GM19468 (cell line): ENCODE results near the gene ZNF205.

Source experiments
- ATAC-seq: cut with Tn5 transposase; IDR thresholded peaks from one replicate; pipeline ENCODE4 v1.9.1; 2021; ENCODE audit warnings: mild to moderate bottlenecking, moderate library complexity, moderate number of reproducible peaks; ENCODE audit not compliant: unreplicated experiment; ENCODE audit errors: extremely low read depth

Gene ZNF205

GRCh38 chr16:3145660-3146059 is 33.3 kb downstream of the ZNF205 start:
- ATAC-seq = no peak

DNA sequence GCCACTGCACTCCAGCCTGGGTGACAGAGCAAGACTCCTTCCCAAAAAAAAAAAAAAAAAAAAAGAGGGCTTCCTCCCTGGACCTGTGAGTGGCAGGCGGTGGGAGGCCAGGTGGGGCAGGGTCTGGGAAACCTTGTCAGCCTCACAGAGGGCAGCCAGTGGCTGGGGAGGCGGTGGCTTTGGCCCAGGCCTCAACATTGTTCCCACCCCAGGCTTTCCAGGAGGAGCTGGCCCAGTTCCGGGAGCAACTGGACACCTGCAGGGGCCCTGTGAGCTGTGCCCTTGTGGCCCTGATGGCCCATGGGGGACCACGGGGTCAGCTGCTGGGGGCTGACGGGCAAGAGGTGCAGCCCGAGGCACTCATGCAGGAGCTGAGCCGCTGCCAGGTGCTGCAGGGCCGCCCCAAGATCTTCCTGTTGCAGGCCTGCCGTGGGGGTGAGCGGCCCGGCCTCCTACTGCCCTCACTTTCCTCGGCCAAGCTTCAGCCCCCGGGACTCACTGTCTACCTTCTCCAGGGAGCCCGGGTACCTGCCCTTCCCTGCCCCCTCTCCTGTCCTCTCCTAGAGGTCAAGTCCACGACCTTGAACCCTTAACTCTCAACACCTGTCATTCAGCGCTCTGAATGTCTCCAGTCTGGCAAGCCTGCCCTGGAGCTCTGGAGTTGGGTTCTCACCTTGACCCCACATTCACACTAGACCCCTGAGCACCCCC is 34.8 kb downstream of the ZNF205 start:
- no peak for ATAC-seq

DNA sequence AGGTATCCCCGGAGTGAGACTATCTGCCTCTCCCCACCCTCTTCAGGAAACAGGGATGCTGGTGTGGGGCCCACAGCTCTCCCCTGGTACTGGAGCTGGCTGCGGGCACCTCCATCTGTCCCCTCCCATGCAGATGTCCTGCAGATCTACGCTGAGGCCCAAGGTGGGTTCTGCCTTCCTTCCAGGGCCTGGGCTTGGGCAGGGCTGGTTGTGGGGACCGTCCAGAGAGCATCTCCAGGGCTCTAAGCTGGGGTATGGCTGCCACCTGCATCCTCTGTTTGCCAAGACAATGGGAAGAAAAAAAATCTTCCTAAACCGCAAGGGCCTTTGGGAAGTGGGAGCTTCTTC is 35.3 kb downstream of the ZNF205 start:
- ATAC-seq = no peak

GRCh38 chr16:3148256-3149192 is 36.1 kb downstream of the ZNF205 start:
- no peak for ATAC-seq

- no peak for ATAC-seq
Observed at GRCh38 chr16:3149193-3149530, 36.8 kb downstream of the ZNF205 start.

DNA sequence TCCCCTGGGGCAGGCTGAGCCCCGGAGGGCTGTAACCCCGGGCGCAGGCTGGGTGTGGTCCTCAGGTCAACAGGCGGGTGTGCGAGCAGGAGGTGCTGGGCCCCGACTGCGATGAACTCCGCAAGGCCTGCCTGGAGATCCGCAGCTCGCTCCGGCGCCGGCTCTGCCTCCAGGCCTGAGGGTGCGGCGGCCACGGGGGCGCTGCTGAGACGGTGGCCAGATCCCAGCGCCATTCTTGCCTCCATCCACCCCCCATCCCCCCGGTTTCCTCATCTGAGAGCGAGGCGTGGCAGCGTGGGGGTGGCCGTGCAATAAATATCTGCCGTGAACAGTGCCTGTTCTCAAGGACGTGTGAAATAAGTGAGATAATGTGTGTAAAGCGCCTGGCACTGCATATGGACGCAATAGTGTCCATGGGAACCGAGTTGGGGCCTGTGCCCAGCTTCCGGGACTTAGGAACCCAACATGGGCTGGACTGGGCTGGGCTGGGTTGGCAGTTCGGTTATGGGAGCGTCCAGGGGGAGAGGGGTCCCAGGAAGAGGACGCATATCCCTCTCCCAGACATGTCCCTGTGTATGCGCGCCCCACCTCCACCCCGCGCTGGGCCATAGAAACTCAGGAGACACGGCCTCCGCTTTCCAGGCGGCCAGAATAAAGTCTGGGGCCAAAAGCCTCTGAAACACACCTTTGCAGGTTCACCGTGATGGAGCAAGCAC is 37.4 kb downstream of the ZNF205 start:
- no peak for ATAC-seq

DNA sequence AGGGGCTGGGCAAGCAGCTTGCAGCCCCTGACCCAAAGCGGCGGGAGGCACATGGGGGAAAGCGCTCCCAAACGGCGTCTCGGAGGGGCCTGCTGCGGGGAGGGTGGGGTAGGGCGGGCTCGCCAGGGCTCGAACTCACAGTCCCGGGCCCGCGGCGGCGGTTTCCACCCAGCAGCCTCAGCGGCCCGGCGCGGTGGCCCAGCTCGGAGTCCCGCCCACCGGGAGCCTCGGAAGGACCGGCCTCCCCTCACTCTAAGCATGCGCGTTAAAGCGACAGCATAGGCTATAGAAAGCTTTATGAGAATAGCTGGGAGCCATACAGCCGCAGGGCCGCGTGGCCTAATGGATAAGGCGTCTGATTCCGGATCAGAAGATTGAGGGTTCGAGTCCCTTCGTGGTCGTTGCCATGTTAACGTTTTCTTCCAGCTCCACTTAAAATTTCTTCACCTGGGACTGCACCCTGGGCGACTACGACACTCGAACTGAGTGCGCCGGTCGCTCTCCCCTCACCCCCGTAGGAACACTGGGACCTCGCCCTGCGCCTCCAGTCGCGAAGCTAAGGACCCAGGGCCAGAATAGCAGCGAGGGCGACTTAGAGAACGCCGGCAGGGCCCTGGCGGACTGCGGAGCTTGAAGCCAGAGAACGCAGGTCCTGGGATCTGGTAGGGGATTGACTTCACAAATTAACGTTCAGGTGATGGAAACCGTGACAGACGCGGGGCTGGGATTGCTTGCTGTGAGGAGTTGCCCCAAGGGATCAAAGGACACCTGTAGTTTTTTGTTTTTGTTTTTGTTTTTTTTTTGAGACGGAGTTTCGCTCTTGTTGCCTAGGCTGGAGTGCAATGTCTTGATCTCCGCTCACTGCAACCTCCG is 38.2 kb downstream of the ZNF205 start:
- peak; percentile 55 for ATAC-seq

- ATAC-seq = no peak
Observed at GRCh38 chr16:3152027-3152276, 39.6 kb downstream of the ZNF205 start.

DNA sequence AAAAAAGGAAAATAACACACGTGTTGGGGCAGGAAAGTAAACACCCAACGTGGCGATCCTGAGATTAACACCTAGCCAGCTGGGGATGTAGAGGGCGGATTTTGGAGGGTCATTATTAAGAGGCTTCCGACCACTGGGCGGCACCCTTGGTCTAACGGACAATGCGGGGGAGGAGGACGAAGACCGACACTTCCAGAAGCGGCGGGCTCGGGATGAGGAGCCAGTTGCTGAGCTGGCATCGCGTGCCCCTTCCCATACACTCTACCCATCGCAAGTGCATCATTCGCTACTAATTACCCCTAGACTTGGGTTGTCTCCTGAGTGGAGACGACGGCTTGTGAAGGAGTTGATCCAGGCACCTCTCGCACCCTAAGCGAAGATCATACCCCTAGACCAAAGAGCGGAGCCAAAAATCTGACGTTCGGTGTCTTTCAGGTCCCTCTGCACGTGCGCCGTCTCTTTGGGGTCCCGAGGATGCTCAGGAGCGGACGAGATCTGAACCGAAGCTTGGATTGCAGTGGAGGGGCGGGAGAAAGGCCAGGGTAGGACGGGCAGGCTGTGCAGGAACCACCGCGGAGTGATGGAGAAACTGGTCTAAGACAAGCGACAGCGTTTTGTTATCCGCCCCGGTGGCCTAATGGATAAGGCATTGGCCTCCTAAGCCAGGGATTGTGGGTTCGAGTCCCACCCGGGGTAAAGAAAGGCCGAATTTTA is 40.0 kb downstream of the ZNF205 start:
- ATAC-seq = no peak

GRCh38 chr16:3152991-3153368 is 40.6 kb downstream of the ZNF205 start:
- ATAC-seq = no peak

DNA sequence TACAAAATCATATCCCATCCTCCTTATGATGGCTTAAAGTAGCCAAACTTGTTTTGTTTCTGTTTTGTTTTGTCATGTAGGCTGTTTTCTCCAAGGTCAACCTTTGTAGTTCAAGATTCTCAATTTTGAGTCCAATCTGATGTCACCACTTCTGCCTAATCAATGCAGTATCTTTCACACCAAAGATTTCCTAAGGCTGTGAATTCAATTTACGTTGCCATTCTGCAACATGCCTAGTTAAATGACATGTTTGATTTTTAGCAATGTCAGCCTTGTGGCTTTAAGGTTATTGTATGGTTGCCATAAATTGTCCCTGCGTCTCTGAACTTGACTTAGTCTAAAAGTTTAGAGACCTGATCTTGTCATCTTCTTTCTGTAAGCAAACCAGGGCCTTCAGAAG is 42.8 kb downstream of the ZNF205 start:
- no peak for ATAC-seq

DNA sequence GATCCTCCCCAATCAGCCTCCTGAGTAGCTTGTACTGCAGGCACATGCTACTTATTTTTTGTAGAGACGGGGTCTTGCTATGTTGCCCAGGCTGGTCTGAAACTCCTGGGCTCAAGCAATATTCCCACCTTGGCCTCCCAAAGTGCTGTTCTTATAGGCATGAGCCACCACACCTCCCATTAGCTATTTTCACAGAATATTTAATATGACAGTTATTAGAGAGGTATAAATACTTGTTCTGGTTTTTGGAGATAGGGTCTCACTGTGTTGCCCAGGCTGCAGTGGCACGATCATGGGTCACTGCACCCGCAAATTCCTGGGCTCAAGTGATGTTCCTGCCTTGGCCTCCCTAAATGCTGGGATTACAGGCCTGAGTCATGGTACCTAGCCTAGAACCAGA is 43.6 kb downstream of the ZNF205 start:
- ATAC-seq = no peak

- no peak for ATAC-seq
Observed at GRCh38 chr16:3157229-3158025, 45.0 kb downstream of the ZNF205 start.

- ATAC-seq = no peak
Observed at GRCh38 chr16:3158026-3158509, 45.7 kb downstream of the ZNF205 start.

- ATAC-seq = no peak
Observed at GRCh38 chr16:3158510-3159314, 46.3 kb downstream of the ZNF205 start.

DNA sequence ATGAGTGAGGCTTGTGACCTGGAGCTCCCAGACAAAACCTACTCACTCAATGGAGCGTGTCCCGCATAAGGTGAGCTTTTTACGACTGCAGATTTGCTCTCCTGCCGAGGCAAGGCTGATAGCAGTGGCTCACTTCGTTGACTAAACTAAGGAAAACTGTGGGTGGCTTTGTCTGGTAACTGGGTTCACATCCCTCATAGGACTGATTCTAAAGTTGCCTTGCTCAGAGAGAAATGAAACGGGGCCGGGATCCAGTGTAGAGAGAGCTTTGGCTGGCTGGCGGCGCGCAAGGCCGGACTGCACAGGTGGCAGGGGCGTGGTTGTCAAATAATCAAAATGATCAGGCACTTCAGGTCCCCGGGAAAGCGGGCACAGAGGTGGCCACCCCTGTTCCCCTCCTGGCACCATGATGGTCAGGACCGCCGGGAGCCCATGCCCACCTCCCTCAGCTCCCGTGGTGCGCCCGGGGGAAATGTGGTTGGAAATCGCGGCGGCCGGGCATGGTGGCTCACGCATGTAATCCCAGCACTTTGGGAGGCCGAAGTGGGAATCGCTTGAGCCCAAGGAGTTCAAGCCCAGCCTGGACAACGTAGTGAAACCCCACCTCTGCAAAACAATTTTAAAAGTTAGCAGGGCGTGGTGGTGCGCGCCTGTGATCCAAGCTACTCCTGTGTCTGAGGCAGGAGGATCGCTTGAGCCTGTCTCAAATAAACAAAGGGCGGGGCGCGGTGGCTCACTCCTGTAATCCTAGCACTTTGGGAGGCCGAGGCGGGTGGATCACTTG is 49.0 kb downstream of the ZNF205 start:
- ATAC-seq = no peak
